ENCODE data around the gene CPLX1.
"Not testable (repeated sequence)": the region's sequence is repeated elsewhere in the genome, so short reads cannot be mapped to it uniquely, and the experiment has no call there.

The CPLX1 gene

GRCh38 chr4:757111-757510 is 68.8 kb downstream of the CPLX1 start:
- H3K4me3 Mint-ChIP-seq: no peak overlapping the region
- no peak for DNase-seq
- H3K27me3 Mint-ChIP-seq (ENCODE audit: low read depth, poor library complexity): no peaks in the 10 kb centered on the region
- H3K9me3 Mint-ChIP-seq: peaks cover 43% of the 10 kb centered on the region
- peaks cover 79% of the 10 kb centered on the region for H3K36me3 Mint-ChIP-seq (ENCODE audit: low read depth)
- no peak for TF ChIP-seq CTCF (IDR thresholded peaks at IDR 0.05)
- H3K27ac Mint-ChIP-seq: no peak overlapping the region
- H3K4me1 Mint-ChIP-seq: peaks cover 8% of the 10 kb centered on the region

- Mint-ChIP-seq H3K4me3 (no peak overlapping the region), H3K9me3 (peaks cover 32% of the 10 kb centered on the region), H3K27me3 (ENCODE audit: low read depth, poor library complexity) (no peaks in the 10 kb centered on the region), H3K36me3 (ENCODE audit: low read depth) (peaks cover 80% of the 10 kb centered on the region), H3K4me1 (peaks cover 20% of the 10 kb centered on the region), H3K27ac (peak overlapping the region; percentile 96)
- DNase-seq: no peak
- TF ChIP-seq CTCF (IDR thresholded peaks at IDR 0.05): no peak
Observed at GRCh38 chr4:754221-755120, 71.5 kb downstream of the CPLX1 start.

GRCh38 chr4:753186-753585 is 72.7 kb downstream of the CPLX1 start:
- H3K4me3 Mint-ChIP-seq; H3K27ac Mint-ChIP-seq; DNase-seq; H3K27me3 Mint-ChIP-seq (ENCODE audit: low read depth, poor library complexity): not testable (repeated sequence)
- peaks cover 38% of the 10 kb centered on the region for H3K9me3 Mint-ChIP-seq
- peaks cover 86% of the 10 kb centered on the region for H3K36me3 Mint-ChIP-seq (ENCODE audit: low read depth)
- H3K4me1 Mint-ChIP-seq: peaks cover 20% of the 10 kb centered on the region

GRCh38 chr4:752196-752861 is 73.6 kb downstream of the CPLX1 start:
- Mint-ChIP-seq H3K36me3 (ENCODE audit: low read depth) (peaks cover 85% of the 10 kb centered on the region), H3K27ac (peak overlapping the region; percentile 74), H3K9me3 (peaks cover 34% of the 10 kb centered on the region), H3K4me3 (no peak overlapping the region), H3K4me1 (peaks cover 24% of the 10 kb centered on the region), H3K27me3 (ENCODE audit: low read depth, poor library complexity) (no peaks in the 10 kb centered on the region)
- no peak for DNase-seq
- no peak for TF ChIP-seq CTCF (IDR thresholded peaks at IDR 0.05)

GRCh38 chr4:751676-752075 is 74.3 kb downstream of the CPLX1 start:
- Mint-ChIP-seq H3K27ac (no peak overlapping the region), H3K27me3 (ENCODE audit: low read depth, poor library complexity) (no peaks in the 10 kb centered on the region), H3K9me3 (peaks cover 27% of the 10 kb centered on the region), H3K4me3 (no peak overlapping the region), H3K36me3 (ENCODE audit: low read depth) (peaks cover 79% of the 10 kb centered on the region), H3K4me1 (peaks cover 24% of the 10 kb centered on the region)
- TF ChIP-seq CTCF (IDR thresholded peaks at IDR 0.05): no peak
- no peak for DNase-seq
